GM12878 (cell line): ENCODE data around the gene TGFBR3. TPM values are rescaled to one million over a fixed set of nuclear protein-coding genes. Genes with fewer than 3 reads are reported as not detected.

Experiments used
- ATAC-seq: fragments of 200-7000 bp; cut with Tn5 transposase; 3 replicates; pipeline ENCODE4 v1.9.1; 2020; ENCODE audit warnings: mild to moderate bottlenecking, moderate library complexity
- BruUV-seq: library from RNA; stranded (reverse); fragments of 400-500 nt; replicated peaks from 2 replicates; lab custom pipeline; 2021; lab: Mats Ljungman, UMichigan
- CTCF ChIA-PET: fragments of 300-600 bp; sonication (Branson Sonifier 250); formaldehyde crosslinking; extraction: SDS; loops from one replicate; lab custom pipeline; 2021; ENCODE audit warnings: inconsistent platforms; lab: Yijun Ruan, JAX
- POLR2A ChIA-PET: fragments of 350-600 bp; formaldehyde crosslinking; extraction: SDS; loops from one replicate; lab custom pipeline; 2021; ENCODE audit warnings: inconsistent platforms; lab: Charles Lee
- RAD21 ChIA-PET: fragments of 300-600 bp; sonication (Branson Sonifier 250); formaldehyde crosslinking; loops from one replicate; lab custom pipeline; 2023; ENCODE audit warnings: antibody characterized with exemption; ENCODE audit not compliant: unreplicated experiment; lab: Charles Lee
- SMC1A ChIA-PET: fragments of 300-600 bp; sonication (Branson Sonifier 250); formaldehyde crosslinking; loops from one replicate; lab custom pipeline; 2023; ENCODE audit not compliant: unreplicated experiment, uncharacterized antibody; lab: Charles Lee
- DNase-seq: peaks from one replicate; pipeline ENCODE4 v3.0.0-alpha.2; 2011; ENCODE audit warnings: low read depth, low spot score
- FAIRE-seq: peaks from 3 replicates; lab custom pipeline; 2011; peaks lifted over from hg19 to GRCh38; lab: Jason Lieb, UNC
- H2AFZ ChIP-seq: 2 replicates; pipeline ENCODE4 v1.6.0; 2011; ENCODE audit warnings: low read depth, low read length, control low read depth; ENCODE audit not compliant: control insufficient read depth
- H3K27ac ChIP-seq: 2 replicates; pipeline ENCODE4 v1.5.1; 2011; ENCODE audit warnings: control low read depth; ENCODE audit not compliant: control insufficient read depth, insufficient read depth
- H3K27me3 ChIP-seq, 2 experiments: replicated peaks in 1 of 2; 2 replicates each; pipeline versions ENCODE4 v1.6.0 to v1.6.1; 2011; ENCODE audit warnings: low read length in 1 of 2; ENCODE audit not compliant: control insufficient read depth in 2 of 2, insufficient read depth in 2 of 2
- H3K36me3 ChIP-seq, 2 experiments: 2 replicates each; pipeline ENCODE4 v1.5.1; 2011; ENCODE audit warnings: low read length in 1 of 2; ENCODE audit not compliant: control insufficient read depth in 2 of 2, insufficient read depth in 2 of 2
- H3K4me1 ChIP-seq: 2 replicates; pipeline ENCODE4 v1.6.1; 2011; ENCODE audit warnings: mild to moderate bottlenecking, low read length, moderate library complexity, mixed read lengths; ENCODE audit not compliant: control insufficient read depth, insufficient read depth
- H3K4me2 ChIP-seq: 2 replicates; pipeline ENCODE4 v1.6.0; 2011; ENCODE audit warnings: control low read depth; ENCODE audit not compliant: control insufficient read depth, insufficient read depth
- H3K4me3 ChIP-seq: fragments of 200-600 bp; sonication (generic); 2 replicates; pipeline ENCODE4 v1.5.1; 2016
- H3K79me2 ChIP-seq: 2 replicates; pipeline ENCODE4 v1.6.0; 2011; ENCODE audit warnings: low read length; ENCODE audit not compliant: control insufficient read depth, insufficient read depth
- H3K9ac ChIP-seq: 2 replicates; pipeline ENCODE4 v1.8.0; 2011; ENCODE audit warnings: low read length, control low read depth, mixed read lengths; ENCODE audit not compliant: control insufficient read depth, insufficient read depth
- H3K9me3 ChIP-seq: replicated peaks from 3 replicates; pipeline ENCODE4 v1.5.1; 2011; ENCODE audit warnings: mild to moderate bottlenecking, low read length; ENCODE audit not compliant: control insufficient read depth, insufficient read depth
- H4K20me1 ChIP-seq: 2 replicates; pipeline ENCODE4 v1.6.0; 2011; ENCODE audit not compliant: control insufficient read depth, insufficient read depth
- CBX5 ChIP-seq: sonication (generic); IDR thresholded peaks from 2 replicates; pipeline ENCODE4 v1.6.1; 2016; ENCODE audit warnings: low read depth, moderate library complexity, mild to moderate bottlenecking, inconsistent platforms
- DPF2 ChIP-seq: fragments of 450-650 bp; IDR thresholded peaks from 2 replicates; pipeline ENCODE4 v1.6.1; 2017; ENCODE audit warnings: mild to moderate bottlenecking
- POLR2A ChIP-seq: IDR thresholded peaks from 2 replicates; pipeline ENCODE4 v1.6.1; 2011; ENCODE audit warnings: low read depth, mild to moderate bottlenecking, low read length
- SP1 ChIP-seq: IDR thresholded peaks from one replicate; pipeline ENCODE4 v1.6.1; 2011; ENCODE audit warnings: low read depth, low read length
- WGBS: methylation state at CpG from one replicate; pipeline ENCODE4 v1.1.6; 2016; ENCODE audit warnings: low lambda C conversion rate; ENCODE audit not compliant: insufficient replicate concordance, insufficient coverage; ENCODE audit errors: missing lambda C conversion rate; 5-methylcytosine and 5-hydroxymethylcytosine counted together
- in situ Hi-C: fragments of 300-500 bp; cut with MboI; formaldehyde crosslinking; loops from 9 replicates; pipeline ENCODE4 v1.14.3; 2018; ENCODE audit warnings: mixed read lengths
- intact Hi-C: fragments of 100-400 bp; cut with micrococcal nuclease; formaldehyde crosslinking; loops from one replicate; pipeline ENCODE4 v1.14.2; 2022; ENCODE audit not compliant: unreplicated experiment
- polyA plus RNA-seq, 11 experiments: library from polyadenylated mRNA; depleted of rRNA in 4 of 11; unstranded in 6 of 11; stranded (reverse) in 5 of 11; fragments of >200 nt; fragmentation: Nextera tagmentation in 4 of 11; fragmentation: Illumina TruSeq in 1 of 11; extraction: Ambion mirVana in 4 of 11; extraction: Trizol in 1 of 11; gene quantifications; 1 replicate in 1 of 11; 2 replicates in 10 of 11; pipeline versions ENCODE4 v1.2.1 to v1.2.3, GENCODE V29; 2011 to 2016; ENCODE audit warnings: inconsistent platforms in 2 of 11, missing spikeins in 2 of 11, low read depth in 1 of 11
- total RNA-seq, 4 experiments: library from RNA; depleted of rRNA in 3 of 4; stranded (reverse); fragments of >200 nt in 3 of 4; fragmentation: Illumina TruSeq in 1 of 4; extraction: Trizol in 1 of 4; gene quantifications; 2 replicates each; pipeline versions ENCODE4 v1.2.1 to v1.2.3, GENCODE V29; 2013 to 2021
- TF ChIP-seq, protein P1 (sequence below): fragments of 450-650 bp; IDR thresholded peaks from 2 replicates; pipeline ENCODE4 v1.6.1; 2017; ENCODE audit warnings: mild to moderate bottlenecking, moderate library complexity
- TF ChIP-seq, protein P2 (sequence below): fragments of 450-650 bp; IDR thresholded peaks from 2 replicates; pipeline ENCODE4 v1.6.1; 2016; ENCODE audit warnings: mild to moderate bottlenecking, moderate library complexity, borderline replicate concordance

The TGFBR3 gene
- total and polyA plus RNA-seq, 10 of the 15 experiments (the other 5 are each of a cell fraction or from before 2014, with no cell fraction given) = 2.7 to 16.5 (median 12.6) TPM

DNA sequence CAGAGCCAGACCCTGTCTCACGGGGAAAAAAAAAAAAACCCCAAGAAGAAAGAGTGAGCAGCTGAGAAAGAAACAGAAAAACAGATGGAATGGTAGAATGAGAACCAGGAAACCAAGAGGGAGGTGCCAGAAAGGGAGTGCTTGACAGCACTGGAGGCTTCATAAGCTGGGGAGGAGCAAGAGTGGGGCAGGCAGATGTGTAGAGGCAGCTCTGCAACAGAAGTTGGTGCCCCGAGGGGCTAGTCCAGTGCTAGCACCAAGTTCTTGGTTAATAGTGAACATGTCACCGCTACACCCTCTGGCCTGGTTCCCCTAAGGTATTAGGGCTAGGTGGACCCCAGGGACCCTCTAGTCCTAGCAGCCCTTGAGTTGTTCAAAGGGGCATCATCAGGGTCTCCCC lies 98.0 kb downstream of the TGFBR3 start:
- no peak overlapping the region for H3K27ac ChIP-seq
- ChIA-PET RAD21 (no interaction called here), CTCF (interaction anchor here (0.7 kb wide), 2 partner anchors 26 to 141 kb away, joined by 3 read pairs; no protein-coding TSS in a partner anchor), SMC1A (no interaction called here), POLR2A (interaction anchor here (0.6 kb wide), 1 partner anchor 65 kb away, joined by 3 read pairs; no protein-coding TSS in a partner anchor)
- no peaks in the 10 kb centered on the region for H4K20me1 ChIP-seq
- H3K4me3 ChIP-seq = no peak overlapping the region
- H3K9me3 ChIP-seq = no peaks in the 10 kb centered on the region
- intact Hi-C loops = no loop called here
- H3K27me3 ChIP-seq = no peaks in the 10 kb centered on the region
- BruUV-seq = no TSS peak
- H3K36me3 ChIP-seq = no peaks in the 10 kb centered on the region
- no peak overlapping the region for H3K9ac ChIP-seq
- no peak overlapping the region for H2AFZ ChIP-seq
- peaks cover 6% of the 10 kb centered on the region; the same call in 1 of the 2 replicates for H3K4me1 ChIP-seq
- ATAC-seq (no peak), FAIRE-seq (no peak), DNase-seq (no peak)
- in situ Hi-C loops = no loop called here
- 47% methylated on average over 2 of the region's 3 CpGs for WGBS
- no peak overlapping the region for H3K4me2 ChIP-seq
- TF ChIP-seq SP1 = no peak
- TF ChIP-seq DPF2 = no peak
- TF ChIP-seq, protein P1, sequence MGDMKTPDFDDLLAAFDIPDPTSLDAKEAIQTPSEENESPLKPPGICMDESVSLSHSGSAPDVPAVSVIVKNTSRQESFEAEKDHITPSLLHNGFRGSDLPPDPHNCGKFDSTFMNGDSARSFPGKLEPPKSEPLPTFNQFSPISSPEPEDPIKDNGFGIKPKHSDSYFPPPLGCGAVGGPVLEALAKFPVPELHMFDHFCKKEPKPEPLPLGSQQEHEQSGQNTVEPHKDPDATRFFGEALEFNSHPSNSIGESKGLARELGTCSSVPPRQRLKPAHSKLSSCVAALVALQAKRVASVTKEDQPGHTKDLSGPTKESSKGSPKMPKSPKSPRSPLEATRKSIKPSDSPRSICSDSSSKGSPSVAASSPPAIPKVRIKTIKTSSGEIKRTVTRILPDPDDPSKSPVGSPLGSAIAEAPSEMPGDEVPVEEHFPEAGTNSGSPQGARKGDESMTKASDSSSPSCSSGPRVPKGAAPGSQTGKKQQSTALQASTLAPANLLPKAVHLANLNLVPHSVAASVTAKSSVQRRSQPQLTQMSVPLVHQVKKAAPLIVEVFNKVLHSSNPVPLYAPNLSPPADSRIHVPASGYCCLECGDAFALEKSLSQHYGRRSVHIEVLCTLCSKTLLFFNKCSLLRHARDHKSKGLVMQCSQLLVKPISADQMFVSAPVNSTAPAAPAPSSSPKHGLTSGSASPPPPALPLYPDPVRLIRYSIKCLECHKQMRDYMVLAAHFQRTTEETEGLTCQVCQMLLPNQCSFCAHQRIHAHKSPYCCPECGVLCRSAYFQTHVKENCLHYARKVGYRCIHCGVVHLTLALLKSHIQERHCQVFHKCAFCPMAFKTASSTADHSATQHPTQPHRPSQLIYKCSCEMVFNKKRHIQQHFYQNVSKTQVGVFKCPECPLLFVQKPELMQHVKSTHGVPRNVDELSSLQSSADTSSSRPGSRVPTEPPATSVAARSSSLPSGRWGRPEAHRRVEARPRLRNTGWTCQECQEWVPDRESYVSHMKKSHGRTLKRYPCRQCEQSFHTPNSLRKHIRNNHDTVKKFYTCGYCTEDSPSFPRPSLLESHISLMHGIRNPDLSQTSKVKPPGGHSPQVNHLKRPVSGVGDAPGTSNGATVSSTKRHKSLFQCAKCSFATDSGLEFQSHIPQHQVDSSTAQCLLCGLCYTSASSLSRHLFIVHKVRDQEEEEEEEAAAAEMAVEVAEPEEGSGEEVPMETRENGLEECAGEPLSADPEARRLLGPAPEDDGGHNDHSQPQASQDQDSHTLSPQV = no peak
- no peak for TF ChIP-seq CBX5
- no peak for TF ChIP-seq POLR2A
- TF ChIP-seq, protein P2, sequence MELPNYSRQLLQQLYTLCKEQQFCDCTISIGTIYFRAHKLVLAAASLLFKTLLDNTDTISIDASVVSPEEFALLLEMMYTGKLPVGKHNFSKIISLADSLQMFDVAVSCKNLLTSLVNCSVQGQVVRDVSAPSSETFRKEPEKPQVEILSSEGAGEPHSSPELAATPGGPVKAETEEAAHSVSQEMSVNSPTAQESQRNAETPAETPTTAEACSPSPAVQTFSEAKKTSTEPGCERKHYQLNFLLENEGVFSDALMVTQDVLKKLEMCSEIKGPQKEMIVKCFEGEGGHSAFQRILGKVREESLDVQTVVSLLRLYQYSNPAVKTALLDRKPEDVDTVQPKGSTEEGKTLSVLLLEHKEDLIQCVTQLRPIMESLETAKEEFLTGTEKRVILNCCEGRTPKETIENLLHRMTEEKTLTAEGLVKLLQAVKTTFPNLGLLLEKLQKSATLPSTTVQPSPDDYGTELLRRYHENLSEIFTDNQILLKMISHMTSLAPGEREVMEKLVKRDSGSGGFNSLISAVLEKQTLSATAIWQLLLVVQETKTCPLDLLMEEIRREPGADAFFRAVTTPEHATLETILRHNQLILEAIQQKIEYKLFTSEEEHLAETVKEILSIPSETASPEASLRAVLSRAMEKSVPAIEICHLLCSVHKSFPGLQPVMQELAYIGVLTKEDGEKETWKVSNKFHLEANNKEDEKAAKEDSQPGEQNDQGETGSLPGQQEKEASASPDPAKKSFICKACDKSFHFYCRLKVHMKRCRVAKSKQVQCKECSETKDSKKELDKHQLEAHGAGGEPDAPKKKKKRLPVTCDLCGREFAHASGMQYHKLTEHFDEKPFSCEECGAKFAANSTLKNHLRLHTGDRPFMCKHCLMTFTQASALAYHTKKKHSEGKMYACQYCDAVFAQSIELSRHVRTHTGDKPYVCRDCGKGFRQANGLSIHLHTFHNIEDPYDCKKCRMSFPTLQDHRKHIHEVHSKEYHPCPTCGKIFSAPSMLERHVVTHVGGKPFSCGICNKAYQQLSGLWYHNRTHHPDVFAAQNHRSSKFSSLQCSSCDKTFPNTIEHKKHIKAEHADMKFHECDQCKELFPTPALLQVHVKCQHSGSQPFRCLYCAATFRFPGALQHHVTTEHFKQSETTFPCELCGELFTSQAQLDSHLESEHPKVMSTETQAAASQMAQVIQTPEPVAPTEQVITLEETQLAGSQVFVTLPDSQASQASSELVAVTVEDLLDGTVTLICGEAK = no peak
- TF ChIP-seq, all 136 proteins: peak for 0
- H3K79me2 ChIP-seq = no peaks in the 10 kb centered on the region
